ENCODE measurements around the gene RADIL. TPM values are rescaled to one million over a fixed set of nuclear protein-coding genes. Genes with fewer than 3 reads are reported as not detected.

Gene RADIL
- total RNA-seq, 2 experiments from 2014 or later: 0.37 to 0.84 TPM

GRCh38 chr7:4854916-4855315 lies 28.6 kb downstream of the RADIL start:
- Mint-ChIP-seq H3K4me1 (peaks cover 4% of the 10 kb centered on the region), H3K36me3 (ENCODE audit: low read depth) (no peaks in the 10 kb centered on the region), H3K4me3 (no peak overlapping the region), H3K9me3 (peaks cover 4% of the 10 kb centered on the region), H3K27ac (no peak overlapping the region), H3K27me3 (peaks cover 31% of the 10 kb centered on the region)
- no peak for DNase-seq
- ChIA-PET POLR2A (no interaction called here), CTCF (no interaction called here)

- POLR2A ChIA-PET: interaction anchor here (0.6 kb wide), 1 partner anchor 37 kb away, joined by 3 read pairs; no protein-coding TSS in a partner anchor
- peaks cover 4% of the 10 kb centered on the region for H3K9me3 Mint-ChIP-seq
- CTCF ChIA-PET: interaction anchor here (1.0 kb wide), 1 partner anchor 21 kb away, joined by 3 read pairs; no protein-coding TSS in a partner anchor
- no peaks in the 10 kb centered on the region for H3K36me3 Mint-ChIP-seq (ENCODE audit: low read depth)
- peaks cover 10% of the 10 kb centered on the region for H3K27me3 Mint-ChIP-seq
- no peak for DNase-seq
- no peak overlapping the region for H3K4me3 Mint-ChIP-seq
- H3K27ac Mint-ChIP-seq: no peak overlapping the region
- H3K4me1 Mint-ChIP-seq: peaks cover 4% of the 10 kb centered on the region
These were observed 31.8 kb downstream of the RADIL start for GRCh38 chr7:4851459-4852422.

GRCh38 chr7:4850262-4850795 lies 33.2 kb downstream of the RADIL start:
- Mint-ChIP-seq H3K4me1 (peaks cover 4% of the 10 kb centered on the region), H3K4me3 (no peak overlapping the region), H3K27me3 (peaks cover 10% of the 10 kb centered on the region), H3K9me3 (peaks cover 4% of the 10 kb centered on the region), H3K27ac (no peak overlapping the region), H3K36me3 (ENCODE audit: low read depth) (no peaks in the 10 kb centered on the region)
- no peak for DNase-seq
- ChIA-PET CTCF (interaction anchor here (1.0 kb wide), 1 partner anchor 20 kb away, joined by 3 read pairs; no protein-coding TSS in a partner anchor), POLR2A (no interaction called here)

GRCh38 chr7:4849390-4849789 lies 34.1 kb downstream of the RADIL start:
- Mint-ChIP-seq H3K9me3 (peaks cover 4% of the 10 kb centered on the region), H3K27ac (no peak overlapping the region), H3K4me3 (no peak overlapping the region), H3K27me3 (peaks cover 11% of the 10 kb centered on the region), H3K4me1 (peaks cover 4% of the 10 kb centered on the region), H3K36me3 (ENCODE audit: low read depth) (no peaks in the 10 kb centered on the region)
- ChIA-PET CTCF (no interaction called here), POLR2A (no interaction called here)
- peak; percentile 46 for DNase-seq

- Mint-ChIP-seq H3K4me3 (no peak overlapping the region), H3K4me1 (no peaks in the 10 kb centered on the region), H3K27ac (no peak overlapping the region), H3K36me3 (ENCODE audit: low read depth) (no peaks in the 10 kb centered on the region), H3K27me3 (peaks cover 7% of the 10 kb centered on the region), H3K9me3 (no peaks in the 10 kb centered on the region)
- no peak for DNase-seq
- POLR2A ChIA-PET: no interaction called here
- CTCF ChIA-PET: interaction anchor here (0.6 to 1.1 kb wide), 4 partner anchors 15 to 109 kb away, joined by 3 to 4 read pairs (median 4); no protein-coding TSS in a partner anchor
These were observed 37.8 kb downstream of the RADIL start for GRCh38 chr7:4845740-4846142.

GRCh38 chr7:4842319-4843064 lies 41.0 kb downstream of the RADIL start:
- CTCF ChIA-PET: interaction anchor here (0.6 kb wide), 1 partner anchor 133 kb away, joined by 3 read pairs; no protein-coding TSS in a partner anchor
- Mint-ChIP-seq H3K27ac (no peak overlapping the region), H3K36me3 (ENCODE audit: low read depth) (no peaks in the 10 kb centered on the region), H3K4me3 (no peak overlapping the region), H3K9me3 (no peaks in the 10 kb centered on the region), H3K4me1 (no peaks in the 10 kb centered on the region), H3K27me3 (peaks cover 5% of the 10 kb centered on the region)
- POLR2A ChIA-PET: no interaction called here
- no peak for DNase-seq

GRCh38 chr7:4841836-4842235 lies 41.7 kb downstream of the RADIL start:
- H3K27ac Mint-ChIP-seq: no peak overlapping the region
- H3K4me3 Mint-ChIP-seq: no peak overlapping the region
- CTCF ChIA-PET: no interaction called here
- no peaks in the 10 kb centered on the region for H3K36me3 Mint-ChIP-seq (ENCODE audit: low read depth)
- H3K27me3 Mint-ChIP-seq: peaks cover 5% of the 10 kb centered on the region
- DNase-seq: no peak
- no peaks in the 10 kb centered on the region for H3K9me3 Mint-ChIP-seq
- POLR2A ChIA-PET: no interaction called here
- no peaks in the 10 kb centered on the region for H3K4me1 Mint-ChIP-seq

GRCh38 chr7:4841007-4841784 lies 42.3 kb downstream of the RADIL start:
- no peaks in the 10 kb centered on the region for H3K4me1 Mint-ChIP-seq
- H3K27me3 Mint-ChIP-seq: peaks cover 5% of the 10 kb centered on the region
- POLR2A ChIA-PET: no interaction called here
- H3K4me3 Mint-ChIP-seq: no peak overlapping the region
- DNase-seq: no peak
- H3K9me3 Mint-ChIP-seq: no peaks in the 10 kb centered on the region
- no peaks in the 10 kb centered on the region for H3K36me3 Mint-ChIP-seq (ENCODE audit: low read depth)
- CTCF ChIA-PET: interaction anchor here (0.5 kb wide), 1 partner anchor 115 kb away, joined by 3 read pairs; no protein-coding TSS in a partner anchor
- no peak overlapping the region for H3K27ac Mint-ChIP-seq

- POLR2A ChIA-PET: no interaction called here
- CTCF ChIA-PET: interaction anchor here (0.7 kb wide), 1 partner anchor 34 kb away, joined by 3 read pairs; no protein-coding TSS in a partner anchor
- Mint-ChIP-seq H3K27me3 (no peaks in the 10 kb centered on the region), H3K27ac (no peak overlapping the region), H3K4me3 (no peak overlapping the region), H3K4me1 (no peaks in the 10 kb centered on the region), H3K36me3 (ENCODE audit: low read depth) (no peaks in the 10 kb centered on the region), H3K9me3 (no peaks in the 10 kb centered on the region)
- no peak for DNase-seq
These were observed 43.4 kb downstream of the RADIL start for GRCh38 chr7:4840079-4840501.

GRCh38 chr7:4838626-4839334 lies 44.7 kb downstream of the RADIL start:
- H3K27ac Mint-ChIP-seq: no peak overlapping the region
- ChIA-PET CTCF (no interaction called here), POLR2A (no interaction called here)
- no peaks in the 10 kb centered on the region for H3K27me3 Mint-ChIP-seq
- no peak overlapping the region for H3K4me3 Mint-ChIP-seq
- no peaks in the 10 kb centered on the region for H3K36me3 Mint-ChIP-seq (ENCODE audit: low read depth)
- no peaks in the 10 kb centered on the region for H3K4me1 Mint-ChIP-seq
- H3K9me3 Mint-ChIP-seq: no peaks in the 10 kb centered on the region
- DNase-seq: no peak

GRCh38 chr7:4837803-4838625 lies 45.5 kb downstream of the RADIL start:
- Mint-ChIP-seq H3K9me3 (no peaks in the 10 kb centered on the region), H3K36me3 (ENCODE audit: low read depth) (no peaks in the 10 kb centered on the region), H3K27ac (no peak overlapping the region), H3K4me1 (no peaks in the 10 kb centered on the region), H3K27me3 (no peaks in the 10 kb centered on the region), H3K4me3 (no peak overlapping the region)
- DNase-seq: no peak
- POLR2A ChIA-PET: no interaction called here
- CTCF ChIA-PET: no interaction called here
